Trophoblast cell (in vitro differentiated cells and primary cell): ENCODE results near the gene HMCES.
A peak's percentile ranks its signal among the peaks of the same experiment; 100 is the strongest.

ENCODE experiments used
- DNase-seq, 2 donors: peaks; one replicate each; pipeline ENCODE4 v3.0.0-alpha.2; 2016
- H2AFZ ChIP-seq: 2 replicates; pipeline ENCODE4 v1.6.1; 2013; ENCODE audit warnings: low read length, moderate library complexity, mild to moderate bottlenecking; ENCODE audit not compliant: insufficient read depth, poor library complexity
- H2AK5ac ChIP-seq: 2 replicates; pipeline ENCODE4 v1.6.1; 2013; ENCODE audit warnings: mild to moderate bottlenecking, low read length
- H2BK120ac ChIP-seq: 2 replicates; pipeline ENCODE4 v1.6.1; 2013; ENCODE audit warnings: low read length, mild to moderate bottlenecking, moderate library complexity; ENCODE audit not compliant: insufficient read depth, poor library complexity
- H2BK12ac ChIP-seq: 2 replicates; pipeline ENCODE4 v1.6.1; 2013; ENCODE audit warnings: mild to moderate bottlenecking, low read length, moderate library complexity
- H2BK5ac ChIP-seq: 2 replicates; pipeline ENCODE4 v1.6.1; 2013; ENCODE audit warnings: low read length, low read depth, moderate library complexity, mild to moderate bottlenecking; ENCODE audit not compliant: poor library complexity
- H3K14ac ChIP-seq: 2 replicates; pipeline ENCODE4 v1.6.1; 2013; ENCODE audit warnings: mild to moderate bottlenecking, low read length
- H3K18ac ChIP-seq: 2 replicates; pipeline ENCODE4 v1.6.1; 2013; ENCODE audit warnings: mild to moderate bottlenecking, low read length
- H3K23ac ChIP-seq: 2 replicates; pipeline ENCODE4 v1.6.1; 2013; ENCODE audit warnings: low read length
- H3K27ac ChIP-seq: 2 replicates; pipeline ENCODE4 v1.5.1; 2013; ENCODE audit warnings: low read depth, mild to moderate bottlenecking, inconsistent platforms, low read length, moderate library complexity
- H3K27me3 ChIP-seq: 2 replicates; pipeline ENCODE4 v1.6.1; 2013; ENCODE audit warnings: inconsistent platforms, mild to moderate bottlenecking, low read length, moderate library complexity; ENCODE audit not compliant: insufficient read depth
- H3K36me3 ChIP-seq, 2 experiments: 1 replicate in 1 of 2; 2 replicates in 1 of 2; pipeline ENCODE4 v1.6.1; 2013; ENCODE audit warnings: low read length in 2 of 2, mild to moderate bottlenecking in 2 of 2, moderate library complexity in 1 of 2; ENCODE audit not compliant: insufficient read depth in 2 of 2, control insufficient read depth in 1 of 2
- H3K4ac ChIP-seq: 2 replicates; pipeline ENCODE4 v1.6.1; 2013; ENCODE audit warnings: low read depth, mild to moderate bottlenecking, low read length, moderate library complexity
- H3K4me1 ChIP-seq, 2 experiments: 1 replicate in 1 of 2; 2 replicates in 1 of 2; pipeline ENCODE4 v1.6.1; 2013; ENCODE audit warnings: low read length in 2 of 2, mild to moderate bottlenecking in 2 of 2, moderate library complexity in 1 of 2; ENCODE audit not compliant: insufficient read depth in 2 of 2, control insufficient read depth in 1 of 2
- H3K4me2 ChIP-seq: 2 replicates; pipeline ENCODE4 v1.6.1; 2013; ENCODE audit warnings: inconsistent platforms, mild to moderate bottlenecking, low read length, moderate library complexity
- H3K4me3 ChIP-seq: 2 replicates; pipeline ENCODE4 v1.5.1; 2013; ENCODE audit warnings: mild to moderate bottlenecking, low read depth, low read length, inconsistent platforms
- H3K79me1 ChIP-seq: one replicate; pipeline ENCODE4 v1.6.1; 2013; ENCODE audit warnings: low read length
- H3K79me2 ChIP-seq: 2 replicates; pipeline ENCODE4 v1.6.1; 2013; ENCODE audit warnings: low read length, mild to moderate bottlenecking; ENCODE audit not compliant: control insufficient read depth, insufficient read depth, poor library complexity
- H3K9ac ChIP-seq: 2 replicates; pipeline ENCODE4 v1.6.1; 2013; ENCODE audit warnings: mild to moderate bottlenecking, low read length
- H3K9me3 ChIP-seq: 2 replicates; pipeline ENCODE4 v1.6.1; 2013; ENCODE audit warnings: low read depth, mild to moderate bottlenecking, control low read depth, inconsistent platforms, low read length; ENCODE audit not compliant: insufficient read depth
- H4K12ac ChIP-seq: 2 replicates; pipeline ENCODE4 v1.6.1; 2013; ENCODE audit warnings: low read depth, mild to moderate bottlenecking, low read length, moderate library complexity
- H4K8ac ChIP-seq: 2 replicates; pipeline ENCODE4 v1.6.1; 2013; ENCODE audit warnings: low read depth, mild to moderate bottlenecking, low read length, moderate library complexity
- H4K91ac ChIP-seq: one replicate; pipeline ENCODE4 v1.6.1; 2013; ENCODE audit warnings: low read depth, mild to moderate bottlenecking, low read length, moderate library complexity
- WGBS: extraction: QIAGEN DNeasy Blood & Tissue Kit; methylation state at CpG from one replicate; pipeline ENCODE4 v1.1.7; 2013; ENCODE audit warnings: missing lambda C conversion rate; ENCODE audit not compliant: insufficient read length, insufficient coverage; ENCODE audit errors: extremely low coverage; 5-methylcytosine and 5-hydroxymethylcytosine counted together

The HMCES gene

DNA sequence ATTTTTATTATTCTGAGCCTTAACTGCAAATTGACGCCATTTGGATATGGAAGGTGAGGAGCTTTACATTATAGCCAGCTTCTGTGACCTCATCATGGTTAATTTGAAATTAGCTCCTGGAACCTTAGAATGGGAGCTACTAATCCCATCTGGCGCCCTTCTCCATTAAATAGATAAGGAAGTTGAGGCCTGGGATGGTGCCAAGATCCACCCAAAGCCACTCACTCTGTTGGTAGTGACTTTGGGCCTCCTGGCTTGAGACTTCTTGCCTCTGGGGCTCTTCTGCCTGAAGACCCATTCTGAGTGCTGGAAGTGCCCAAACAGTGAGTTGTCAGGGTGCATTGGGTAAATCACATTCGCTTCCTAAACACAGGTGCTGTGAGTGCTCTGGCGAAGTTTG lies 12.0 kb upstream of the HMCES start:
- no CpG with 5 or more reads among the region's 4 CpGs for WGBS
- H4K12ac ChIP-seq: no peak overlapping the region

DNA sequence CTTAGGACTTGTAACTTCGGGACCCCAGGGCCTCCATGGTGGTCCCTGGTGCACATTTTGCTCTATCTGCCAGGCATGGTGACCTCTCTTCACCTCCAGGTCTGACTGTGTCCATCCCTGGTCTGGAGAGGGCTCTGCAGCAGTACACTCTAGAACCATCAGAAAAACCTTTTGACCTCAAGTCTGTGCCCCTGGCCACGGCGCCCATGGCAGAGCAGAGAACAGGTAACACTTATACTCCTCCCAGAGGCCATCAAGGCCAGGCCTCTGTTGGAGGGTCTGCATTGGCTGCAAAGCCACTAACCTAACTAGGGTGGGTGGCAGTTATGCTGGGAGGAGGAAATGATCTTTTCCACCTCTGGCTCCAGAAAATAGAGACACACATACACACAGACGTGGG lies 10.3 kb upstream of the HMCES start:
- no peaks in the 10 kb centered on the region for H3K27me3 ChIP-seq
- no peaks in the 10 kb centered on the region for H3K79me2 ChIP-seq
- no peak overlapping the region for H4K8ac ChIP-seq
- no peak overlapping the region for H4K91ac ChIP-seq
- no peak overlapping the region for H3K27ac ChIP-seq
- no CpG with 5 or more reads among the region's 4 CpGs for WGBS
- DNase-seq: no peak
- H4K12ac ChIP-seq: no peak overlapping the region
- H3K23ac ChIP-seq: no peak overlapping the region
- H3K4me2 ChIP-seq: no peak overlapping the region
- no peak overlapping the region for H2AFZ ChIP-seq
- no peak overlapping the region for H3K14ac ChIP-seq
- no peak overlapping the region for H3K18ac ChIP-seq
- no peak overlapping the region for H2BK12ac ChIP-seq
- no peak overlapping the region for H2BK5ac ChIP-seq
- H3K9me3 ChIP-seq: peaks cover 5% of the 10 kb centered on the region
- peaks cover 2 to 7% of the 10 kb centered on the region in 2 experiments for H3K4me1 ChIP-seq
- H3K79me1 ChIP-seq: no peaks in the 10 kb centered on the region
- no peak overlapping the region for H3K4me3 ChIP-seq
- H3K9ac ChIP-seq: no peak overlapping the region
- no peak overlapping the region for H2AK5ac ChIP-seq
- no peak overlapping the region for H3K4ac ChIP-seq
- no peak overlapping the region for H2BK120ac ChIP-seq
- peaks cover 72 to 86% of the 10 kb centered on the region in 2 experiments for H3K36me3 ChIP-seq

More for the DNA sequence above, 12.0 kb upstream of the HMCES start:
- Histone ChIP-seq H4K91ac (no peak overlapping the region), H3K4me3 (no peak overlapping the region), H3K14ac (no peak overlapping the region), H3K9ac (no peak overlapping the region), H3K79me1 (no peaks in the 10 kb centered on the region), H3K36me3 (peaks cover 67 to 85% of the 10 kb centered on the region in 2 experiments), H3K4ac (no peak overlapping the region), H2BK5ac (no peak overlapping the region), H4K8ac (no peak overlapping the region), H3K9me3 (peaks cover 3% of the 10 kb centered on the region), H3K4me1 (peaks cover 2 to 7% of the 10 kb centered on the region in 2 experiments), H3K27ac (no peak overlapping the region), H3K23ac (no peak overlapping the region), H2BK120ac (no peak overlapping the region), H3K27me3 (no peaks in the 10 kb centered on the region), H2AFZ (no peak overlapping the region), H2BK12ac (no peak overlapping the region), H2AK5ac (no peak overlapping the region), H3K4me2 (no peak overlapping the region), H3K79me2 (no peaks in the 10 kb centered on the region), H3K18ac (no peak overlapping the region)
- DNase-seq: no peak

DNA sequence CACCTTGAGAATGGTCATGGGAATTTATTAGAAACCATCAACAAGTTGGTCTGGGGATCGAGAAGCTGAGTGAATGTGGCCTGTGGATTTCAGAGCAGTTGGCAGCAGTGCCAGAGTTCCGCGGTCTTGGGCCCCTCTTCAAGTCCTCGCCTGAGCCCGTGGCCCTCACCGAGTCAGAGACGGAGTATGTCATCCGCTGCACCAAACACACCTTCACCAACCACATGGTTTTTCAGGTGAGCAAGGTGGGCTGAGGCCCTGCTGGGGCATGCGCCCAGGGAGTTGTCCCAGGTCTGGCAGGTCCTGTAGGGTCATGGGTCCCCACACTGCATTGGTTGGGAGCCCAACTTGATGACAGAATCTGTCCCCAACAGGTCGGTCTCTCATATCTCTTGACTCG lies 7.0 kb upstream of the HMCES start:
- Histone ChIP-seq H3K4me1 (no peaks in the 10 kb centered on the region), H3K79me1 (no peaks in the 10 kb centered on the region), H3K9ac (no peak overlapping the region), H3K4me3 (no peak overlapping the region), H3K18ac (peak overlapping the region; percentile 10), H2BK12ac (no peak overlapping the region), H3K9me3 (peaks cover 3% of the 10 kb centered on the region), H3K14ac (no peak overlapping the region), H3K79me2 (no peaks in the 10 kb centered on the region), H2AK5ac (no peak overlapping the region), H2BK120ac (no peak overlapping the region), H3K36me3 (peaks cover 60 to 78% of the 10 kb centered on the region in 2 experiments), H2AFZ (no peak overlapping the region), H3K27ac (no peak overlapping the region), H4K8ac (no peak overlapping the region), H4K91ac (no peak overlapping the region), H2BK5ac (no peak overlapping the region), H3K27me3 (no peaks in the 10 kb centered on the region), H3K4me2 (no peak overlapping the region), H3K4ac (no peak overlapping the region), H4K12ac (no peak overlapping the region), H3K23ac (no peak overlapping the region)
- WGBS: no CpG with 5 or more reads among the region's 11 CpGs
- DNase-seq: no peak

DNA sequence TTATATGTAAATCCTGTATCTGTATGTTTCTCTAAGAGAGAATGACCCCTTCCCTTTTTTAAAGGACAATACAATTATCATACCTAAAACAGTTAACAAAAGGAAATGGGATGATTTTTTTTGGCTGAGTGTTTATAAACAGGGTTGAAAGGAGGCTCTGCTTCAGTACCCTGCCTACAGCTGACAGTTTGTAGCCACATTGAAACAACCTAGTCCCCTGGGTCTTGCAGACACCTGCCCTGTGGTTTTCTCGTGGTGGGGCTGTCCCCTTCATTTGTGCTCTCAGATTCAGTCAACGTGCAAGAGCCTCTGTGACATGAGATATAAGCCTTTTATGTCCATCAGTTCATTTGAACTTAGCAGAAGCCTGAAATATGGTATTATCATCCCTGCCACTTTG lies 2.3 kb upstream of the HMCES start:
- Histone ChIP-seq H3K23ac (no peak overlapping the region), H4K8ac (no peak overlapping the region), H3K9ac (no peak overlapping the region), H3K4me1 (peaks cover 0 to 5% of the 10 kb centered on the region in 2 experiments), H2AFZ (no peak overlapping the region), H2BK120ac (no peak overlapping the region), H4K12ac (no peak overlapping the region), H3K79me1 (peaks cover 9% of the 10 kb centered on the region), H3K9me3 (peaks cover 3% of the 10 kb centered on the region), H2AK5ac (no peak overlapping the region), H2BK5ac (no peak overlapping the region), H3K14ac (no peak overlapping the region), H3K79me2 (peaks cover 6% of the 10 kb centered on the region), H3K4ac (no peak overlapping the region), H3K27me3 (no peaks in the 10 kb centered on the region), H3K36me3 (peaks cover 40 to 48% of the 10 kb centered on the region in 2 experiments), H3K18ac (no peak overlapping the region), H3K4me3 (no peak overlapping the region), H2BK12ac (no peak overlapping the region), H3K27ac (no peak overlapping the region), H4K91ac (no peak overlapping the region), H3K4me2 (no peak overlapping the region)
- WGBS: no CpG with 5 or more reads among the region's 2 CpGs
- no peak for DNase-seq
